ENCODE data around the gene GLI2.

Gene GLI2

GRCh38 chr2:120760446-120761135 is 24.9 kb downstream of the GLI2 start:
- DNase-seq = no peak

GRCh38 chr2:120761164-120761861 is 25.6 kb downstream of the GLI2 start:
- no peak for DNase-seq

- DNase-seq = no peak
Measured at GRCh38 chr2:120761911-120762310, 26.2 kb downstream of the GLI2 start.

- no peak for DNase-seq
Measured at GRCh38 chr2:120762341-120763061, 26.8 kb downstream of the GLI2 start.

GRCh38 chr2:120763508-120763907 is 27.8 kb downstream of the GLI2 start:
- DNase-seq = no peak

- no peak for DNase-seq
Measured at GRCh38 chr2:120763931-120764330, 28.3 kb downstream of the GLI2 start.

GRCh38 chr2:120764492-120764891 is 28.8 kb downstream of the GLI2 start:
- no peak for DNase-seq

- no peak for DNase-seq
Measured at GRCh38 chr2:120764991-120765677, 29.5 kb downstream of the GLI2 start.

GRCh38 chr2:120765678-120766469 is 30.2 kb downstream of the GLI2 start:
- DNase-seq = no peak

GRCh38 chr2:120766470-120767351 is 31.0 kb downstream of the GLI2 start:
- no peak for DNase-seq

GRCh38 chr2:120767486-120768005 is 31.9 kb downstream of the GLI2 start:
- no peak for DNase-seq

- no peak for DNase-seq
Measured at GRCh38 chr2:120768112-120769048, 32.7 kb downstream of the GLI2 start.

- DNase-seq = no peak
Measured at GRCh38 chr2:120769076-120769786, 33.6 kb downstream of the GLI2 start.

GRCh38 chr2:120769787-120770120 is 34.1 kb downstream of the GLI2 start:
- no peak for DNase-seq

- no peak for DNase-seq
Measured at GRCh38 chr2:120770176-120770575, 34.5 kb downstream of the GLI2 start.

GRCh38 chr2:120770641-120771040 is 35.0 kb downstream of the GLI2 start:
- no peak for DNase-seq

GRCh38 chr2:120771111-120771780 is 35.6 kb downstream of the GLI2 start:
- no peak for DNase-seq

- DNase-seq = no peak
Measured at GRCh38 chr2:120771781-120772208, 36.1 kb downstream of the GLI2 start.

- no peak for DNase-seq
Measured at GRCh38 chr2:120772261-120772660, 36.6 kb downstream of the GLI2 start.
